HEK293 (cell line): Measurements from ENCODE around the gene AGMO.

Experiments
- KLF16 ChIP-seq: fragments of 450-650 bp; formaldehyde crosslinking; IDR thresholded peaks from 2 replicates; pipeline ENCODE4 v1.5.1; 2017; ENCODE audit warnings: missing biosample characterization, missing genetic modification characterization
- MEIS1 ChIP-seq: sonication (generic); formaldehyde crosslinking; IDR thresholded peaks from 2 replicates; pipeline ENCODE4 v1.8.1; 2022; ENCODE audit warnings: missing genetic modification reagents, mild to moderate bottlenecking, borderline replicate concordance
- ZBTB21 ChIP-seq: fragments of 450-650 bp; formaldehyde crosslinking; IDR thresholded peaks from 2 replicates; pipeline ENCODE4 v1.5.1; 2017; ENCODE audit warnings: missing biosample characterization, missing genetic modification characterization
- ZBTB8A ChIP-seq: fragments of 450-650 bp; formaldehyde crosslinking; IDR thresholded peaks from 2 replicates; pipeline ENCODE4 v1.5.1; 2016; ENCODE audit warnings: missing biosample characterization, missing genetic modification characterization
- ZNF140 ChIP-seq: fragments of 450-650 bp; formaldehyde crosslinking; IDR thresholded peaks from 2 replicates; pipeline ENCODE4 v1.5.1; 2016; ENCODE audit warnings: missing biosample characterization, missing genetic modification characterization
- ZNF416 ChIP-seq: fragments of 450-650 bp; formaldehyde crosslinking; IDR thresholded peaks from 2 replicates; pipeline ENCODE4 v1.5.1; 2016; ENCODE audit warnings: missing biosample characterization, missing genetic modification characterization
- TF ChIP-seq, protein P1 (sequence below): fragments of 450-650 bp; IDR thresholded peaks from 2 replicates; pipeline ENCODE4 v1.5.1; 2018; ENCODE audit warnings: missing biosample characterization, mild to moderate bottlenecking, missing genetic modification characterization
- TF ChIP-seq, protein P2 (sequence below): fragments of 450-650 bp; formaldehyde crosslinking; IDR thresholded peaks from 2 replicates; pipeline ENCODE4 v1.5.1; 2016; ENCODE audit warnings: missing biosample characterization, missing genetic modification characterization
- TF ChIP-seq, protein P3 (sequence below): sonication (generic); formaldehyde crosslinking; IDR thresholded peaks from 2 replicates; pipeline ENCODE4 v1.8.1; 2022; ENCODE audit warnings: mild to moderate bottlenecking, moderate library complexity, missing genetic modification reagents
- TF ChIP-seq, protein P4 (sequence below): fragments of 450-650 bp; formaldehyde crosslinking; IDR thresholded peaks from 2 replicates; pipeline ENCODE4 v1.5.1; 2016; ENCODE audit warnings: missing biosample characterization, missing genetic modification characterization

DNA sequence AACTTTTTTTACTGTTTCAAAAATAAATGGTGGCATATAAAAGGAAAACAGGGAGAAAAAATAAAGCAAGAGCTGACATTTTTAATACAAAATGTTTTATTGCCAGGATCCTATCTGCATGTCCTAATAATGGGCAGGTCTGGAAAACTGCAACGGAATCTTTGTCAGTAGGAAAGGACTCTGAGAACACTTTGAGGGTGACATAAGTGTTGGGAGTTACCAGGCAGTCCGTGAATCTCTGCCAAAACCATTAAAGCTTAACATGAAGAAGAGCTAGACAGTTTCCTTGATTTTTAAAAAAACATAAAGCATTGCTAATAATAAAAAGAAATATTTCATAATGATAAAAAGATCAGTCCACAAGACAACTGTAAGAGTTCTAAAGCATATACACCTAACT is 80.7 kb downstream of the AGMO start:
- TF ChIP-seq, protein P1, sequence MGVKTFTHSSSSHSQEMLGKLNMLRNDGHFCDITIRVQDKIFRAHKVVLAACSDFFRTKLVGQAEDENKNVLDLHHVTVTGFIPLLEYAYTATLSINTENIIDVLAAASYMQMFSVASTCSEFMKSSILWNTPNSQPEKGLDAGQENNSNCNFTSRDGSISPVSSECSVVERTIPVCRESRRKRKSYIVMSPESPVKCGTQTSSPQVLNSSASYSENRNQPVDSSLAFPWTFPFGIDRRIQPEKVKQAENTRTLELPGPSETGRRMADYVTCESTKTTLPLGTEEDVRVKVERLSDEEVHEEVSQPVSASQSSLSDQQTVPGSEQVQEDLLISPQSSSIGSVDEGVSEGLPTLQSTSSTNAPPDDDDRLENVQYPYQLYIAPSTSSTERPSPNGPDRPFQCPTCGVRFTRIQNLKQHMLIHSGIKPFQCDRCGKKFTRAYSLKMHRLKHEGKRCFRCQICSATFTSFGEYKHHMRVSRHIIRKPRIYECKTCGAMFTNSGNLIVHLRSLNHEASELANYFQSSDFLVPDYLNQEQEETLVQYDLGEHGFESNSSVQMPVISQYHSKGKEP (tag by site-specific recombination): no peak
- TF ChIP-seq ZNF416 (tag by site-specific recombination): no peak
- TF ChIP-seq, protein P2, sequence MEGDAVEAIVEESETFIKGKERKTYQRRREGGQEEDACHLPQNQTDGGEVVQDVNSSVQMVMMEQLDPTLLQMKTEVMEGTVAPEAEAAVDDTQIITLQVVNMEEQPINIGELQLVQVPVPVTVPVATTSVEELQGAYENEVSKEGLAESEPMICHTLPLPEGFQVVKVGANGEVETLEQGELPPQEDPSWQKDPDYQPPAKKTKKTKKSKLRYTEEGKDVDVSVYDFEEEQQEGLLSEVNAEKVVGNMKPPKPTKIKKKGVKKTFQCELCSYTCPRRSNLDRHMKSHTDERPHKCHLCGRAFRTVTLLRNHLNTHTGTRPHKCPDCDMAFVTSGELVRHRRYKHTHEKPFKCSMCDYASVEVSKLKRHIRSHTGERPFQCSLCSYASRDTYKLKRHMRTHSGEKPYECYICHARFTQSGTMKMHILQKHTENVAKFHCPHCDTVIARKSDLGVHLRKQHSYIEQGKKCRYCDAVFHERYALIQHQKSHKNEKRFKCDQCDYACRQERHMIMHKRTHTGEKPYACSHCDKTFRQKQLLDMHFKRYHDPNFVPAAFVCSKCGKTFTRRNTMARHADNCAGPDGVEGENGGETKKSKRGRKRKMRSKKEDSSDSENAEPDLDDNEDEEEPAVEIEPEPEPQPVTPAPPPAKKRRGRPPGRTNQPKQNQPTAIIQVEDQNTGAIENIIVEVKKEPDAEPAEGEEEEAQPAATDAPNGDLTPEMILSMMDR (tag by site-specific recombination): no peak
- TF ChIP-seq, protein P3, sequence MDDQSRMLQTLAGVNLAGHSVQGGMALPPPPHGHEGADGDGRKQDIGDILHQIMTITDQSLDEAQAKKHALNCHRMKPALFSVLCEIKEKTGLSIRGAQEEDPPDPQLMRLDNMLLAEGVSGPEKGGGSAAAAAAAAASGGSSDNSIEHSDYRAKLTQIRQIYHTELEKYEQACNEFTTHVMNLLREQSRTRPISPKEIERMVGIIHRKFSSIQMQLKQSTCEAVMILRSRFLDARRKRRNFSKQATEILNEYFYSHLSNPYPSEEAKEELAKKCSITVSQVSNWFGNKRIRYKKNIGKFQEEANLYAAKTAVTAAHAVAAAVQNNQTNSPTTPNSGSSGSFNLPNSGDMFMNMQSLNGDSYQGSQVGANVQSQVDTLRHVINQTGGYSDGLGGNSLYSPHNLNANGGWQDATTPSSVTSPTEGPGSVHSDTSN (CRISPR knock-in tag): no peak
- no peak for TF ChIP-seq ZBTB21 (tag by site-specific recombination)
- TF ChIP-seq, protein P4, sequence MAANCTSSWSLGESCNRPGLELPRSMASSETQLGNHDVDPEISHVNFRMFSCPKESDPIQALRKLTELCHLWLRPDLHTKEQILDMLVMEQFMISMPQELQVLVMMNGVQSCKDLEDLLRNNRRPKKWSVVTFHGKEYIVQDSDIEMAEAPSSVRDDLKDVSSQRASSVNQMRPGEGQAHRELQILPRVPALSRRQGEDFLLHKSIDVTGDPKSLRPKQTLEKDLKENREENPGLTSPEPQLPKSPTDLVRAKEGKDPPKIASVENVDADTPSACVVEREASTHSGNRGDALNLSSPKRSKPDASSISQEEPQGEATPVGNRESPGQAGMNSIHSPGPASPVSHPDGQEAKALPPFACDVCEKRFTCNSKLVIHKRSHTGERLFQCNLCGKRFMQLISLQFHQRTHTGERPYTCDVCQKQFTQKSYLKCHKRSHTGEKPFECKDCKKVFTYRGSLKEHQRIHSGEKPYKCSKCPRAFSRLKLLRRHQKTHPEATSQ: no peak
- TF ChIP-seq KLF16: no peak
- TF ChIP-seq ZBTB8A (tag by site-specific recombination): no peak
- TF ChIP-seq MEIS1 (CRISPR knock-in tag): no peak
- no peak for TF ChIP-seq ZNF140 (tag by site-specific recombination)
